RWPE1 (cell line): ENCODE measurements around the gene TMEM135.
"Not testable (repeated sequence)": the region's sequence is repeated elsewhere in the genome, so short reads cannot be mapped to it uniquely, and the experiment has no call there.

Experiments
- CTCF ChIA-PET: fragments of 350-600 bp; sonication (Branson Sonifier 250); formaldehyde crosslinking; extraction: SDS; loops from one replicate; lab custom pipeline; 2021; lab: Yijun Ruan, JAX
- POLR2A ChIA-PET: fragments of 400-600 bp; formaldehyde crosslinking; extraction: SDS; loops from one replicate; lab custom pipeline; 2020; ENCODE audit warnings: antibody characterized with exemption; ENCODE audit not compliant: low non-redundant PET; lab: Yijun Ruan, JAX
- DNase-seq: peaks from one replicate; pipeline ENCODE4 v3.0.0; 2012; ENCODE audit warnings: low spot score
- H3K27ac ChIP-seq: fragments of 450-650 bp; 2 replicates; pipeline ENCODE4 v1.5.1; 2017
- CTCF ChIP-seq: fragments of 450-650 bp; conservative IDR thresholded peaks from 2 replicates; pipeline ENCODE4 v1.5.1; 2017; ENCODE audit warnings: low read depth, mild to moderate bottlenecking

TMEM135 gene

GRCh38 chr11:87015645-87016044 is 22.1 kb upstream of the TMEM135 start:
- ChIA-PET POLR2A (no interaction called here), CTCF (no interaction called here)
- H3K27ac ChIP-seq = no peak overlapping the region
- no peak for DNase-seq
- no peak for TF ChIP-seq CTCF

- ChIA-PET POLR2A (interaction anchor here (0.6 kb wide), 1 partner anchor 1045 kb away, joined by 4 read pairs; no protein-coding TSS in a partner anchor), CTCF (interaction anchor here (0.7 kb wide), 1 partner anchor 40 kb away, joined by 4 read pairs; no protein-coding TSS in a partner anchor)
- H3K27ac ChIP-seq = no peak overlapping the region
- TF ChIP-seq CTCF = no peak
- no peak for DNase-seq
Measured at GRCh38 chr11:87019613-87020271, 18.0 kb upstream of the TMEM135 start.

GRCh38 chr11:87020336-87020735 is 17.4 kb upstream of the TMEM135 start:
- DNase-seq = no peak
- POLR2A ChIA-PET = interaction anchor here (0.6 kb wide), 1 partner anchor 1045 kb away, joined by 4 read pairs; no protein-coding TSS in a partner anchor
- no peak overlapping the region for H3K27ac ChIP-seq
- CTCF ChIA-PET = no interaction called here
- no peak for TF ChIP-seq CTCF

GRCh38 chr11:87020764-87021365 is 16.9 kb upstream of the TMEM135 start:
- POLR2A ChIA-PET = no interaction called here
- DNase-seq = no peak
- CTCF ChIA-PET = interaction anchor here (0.6 kb wide), 1 partner anchor 165 kb away, joined by 3 read pairs; no protein-coding TSS in a partner anchor
- no peak overlapping the region for H3K27ac ChIP-seq
- no peak for TF ChIP-seq CTCF

- no peak overlapping the region for H3K27ac ChIP-seq
- TF ChIP-seq CTCF = no peak
- no peak for DNase-seq
- CTCF ChIA-PET = no interaction called here
- POLR2A ChIA-PET = no interaction called here
Measured at GRCh38 chr11:87022254-87022653, 15.5 kb upstream of the TMEM135 start.

- ChIA-PET POLR2A (no interaction called here), CTCF (interaction anchor here (0.7 kb wide), 1 partner anchor 441 kb away, joined by 3 read pairs; no protein-coding TSS in a partner anchor)
- no peak for DNase-seq
- H3K27ac ChIP-seq = no peak overlapping the region
- TF ChIP-seq CTCF = no peak
Measured at GRCh38 chr11:87022738-87023137, 15.0 kb upstream of the TMEM135 start.

GRCh38 chr11:87026415-87026814 is 11.3 kb upstream of the TMEM135 start:
- DNase-seq, H3K27ac ChIP-seq, POLR2A ChIA-PET: not testable (repeated sequence)
- CTCF ChIA-PET = interaction anchor here (0.6 kb wide), 1 partner anchor 744 kb away, joined by 7 read pairs; no protein-coding TSS in a partner anchor
